DND-41 (cell line): ENCODE results near the gene ROBO2.

Experiments used
- ATAC-seq: fragments of 200-7000 bp; cut with Tn5 transposase; 3 replicates; pipeline ENCODE4 v1.9.1; 2021; ENCODE audit warnings: low read depth; ENCODE audit not compliant: insufficient read depth
- DNase-seq: peaks from one replicate; pipeline ENCODE4 v3.0.0-alpha.2; 2020
- H2AFZ ChIP-seq: 2 replicates; pipeline ENCODE4 v1.6.0; 2012; ENCODE audit warnings: low read depth, low read length
- H3K27ac ChIP-seq: 2 replicates; pipeline ENCODE4 v1.5.1; 2012; ENCODE audit warnings: low read length, inconsistent platforms
- H3K27me3 ChIP-seq: fragments of 200-600 bp; sonication (generic); 2 replicates; pipeline ENCODE4 v1.6.0; 2012; ENCODE audit warnings: low read length, mild to moderate bottlenecking, inconsistent platforms; ENCODE audit not compliant: insufficient read depth, poor library complexity
- H3K36me3 ChIP-seq: 2 replicates; pipeline ENCODE4 v1.5.1; 2012; ENCODE audit warnings: low read length, inconsistent platforms; ENCODE audit not compliant: insufficient read depth
- H3K4me1 ChIP-seq: 2 replicates; pipeline ENCODE4 v1.5.1; 2012; ENCODE audit warnings: mild to moderate bottlenecking, low read length; ENCODE audit not compliant: insufficient read depth
- H3K4me2 ChIP-seq: 2 replicates; pipeline ENCODE4 v1.6.0; 2012; ENCODE audit warnings: mild to moderate bottlenecking, moderate library complexity, low read length, inconsistent platforms; ENCODE audit not compliant: insufficient read depth
- H3K4me3 ChIP-seq, 2 experiments: fragments of 200-600 bp in 1 of 2; shearing (Covaris generic) in 1 of 2; 2 replicates each; pipeline ENCODE4 v1.5.1; 2012 to 2016; ENCODE audit warnings: inconsistent platforms in 2 of 2, low read length in 2 of 2, mild to moderate bottlenecking in 2 of 2, low read depth in 1 of 2, moderate library complexity in 1 of 2
- H3K79me2 ChIP-seq: 2 replicates; pipeline ENCODE4 v1.6.0; 2012; ENCODE audit warnings: low read length, inconsistent platforms; ENCODE audit not compliant: insufficient read depth
- H3K9ac ChIP-seq: 2 replicates; pipeline ENCODE4 v1.6.0; 2012; ENCODE audit warnings: low read depth, mild to moderate bottlenecking, inconsistent platforms, low read length, moderate library complexity
- H3K9me3 ChIP-seq: 2 replicates; pipeline ENCODE4 v1.5.1; 2012; ENCODE audit warnings: low read length, moderate library complexity, mild to moderate bottlenecking, inconsistent platforms; ENCODE audit not compliant: insufficient read depth, severe bottlenecking
- H4K20me1 ChIP-seq: 2 replicates; pipeline ENCODE4 v1.6.0; 2012; ENCODE audit warnings: low read length; ENCODE audit not compliant: insufficient read depth
- CTCF ChIP-seq: IDR thresholded peaks from 2 replicates; pipeline ENCODE4 v1.5.1; 2012; ENCODE audit warnings: borderline replicate concordance, low read length, moderate library complexity, mild to moderate bottlenecking; ENCODE audit not compliant: poor library complexity, severe bottlenecking; ENCODE audit errors: extremely low read depth
- EZH2 ChIP-seq: IDR thresholded peaks from 3 replicates; pipeline ENCODE4 v1.6.1; 2012; ENCODE audit warnings: borderline replicate concordance, low read depth, mild to moderate bottlenecking, moderate library complexity, low read length, inconsistent platforms; ENCODE audit not compliant: severe bottlenecking

ROBO2 gene

GRCh38 chr3:77134769-77135168 is 94.9 kb downstream of the ROBO2 start:
- H3K27me3 ChIP-seq, result no peaks in the 10 kb centered on the region
- no peak for DNase-seq

GRCh38 chr3:77137559-77137958 is 97.7 kb downstream of the ROBO2 start:
- Histone ChIP-seq H3K9ac (no peak overlapping the region), H2AFZ (no peak overlapping the region), H3K79me2 (no peaks in the 10 kb centered on the region), H3K9me3 (no peaks in the 10 kb centered on the region), H3K4me3 (no peak overlapping the region), H3K4me2 (no peak overlapping the region), H3K27ac (no peak overlapping the region), H4K20me1 (no peaks in the 10 kb centered on the region), H3K27me3 (no peaks in the 10 kb centered on the region), H3K36me3 (no peaks in the 10 kb centered on the region), H3K4me1 (no peaks in the 10 kb centered on the region)
- TF ChIP-seq CTCF (no peak), EZH2 (no peak)
- DNase-seq, result no peak
- no peak for ATAC-seq

More at GRCh38 chr3:77134769-77135168, 94.9 kb downstream of the ROBO2 start:
- Histone ChIP-seq H3K36me3 (no peaks in the 10 kb centered on the region), H4K20me1 (no peaks in the 10 kb centered on the region), H3K4me1 (no peaks in the 10 kb centered on the region), H3K4me2 (no peak overlapping the region), H3K4me3 (no peak overlapping the region), H3K9ac (no peak overlapping the region), H2AFZ (no peak overlapping the region), H3K79me2 (no peaks in the 10 kb centered on the region), H3K9me3 (no peaks in the 10 kb centered on the region), H3K27ac (no peak overlapping the region)
- no peak for ATAC-seq
- TF ChIP-seq CTCF, result no peak
- no peak for TF ChIP-seq EZH2

GRCh38 chr3:77139624-77140023 is 99.7 kb downstream of the ROBO2 start:
- Histone ChIP-seq H3K4me3 (no peak overlapping the region), H3K79me2 (no peaks in the 10 kb centered on the region), H3K27ac (no peak overlapping the region), H3K9me3 (no peaks in the 10 kb centered on the region), H2AFZ (no peak overlapping the region), H3K9ac (no peak overlapping the region), H3K4me1 (no peaks in the 10 kb centered on the region), H3K36me3 (no peaks in the 10 kb centered on the region), H4K20me1 (no peaks in the 10 kb centered on the region), H3K4me2 (no peak overlapping the region), H3K27me3 (no peaks in the 10 kb centered on the region)
- TF ChIP-seq CTCF, result no peak
- TF ChIP-seq EZH2, result no peak
- DNase-seq, result no peak
- no peak for ATAC-seq

GRCh38 chr3:77141423-77141822 is 101.5 kb downstream of the ROBO2 start:
- no peak overlapping the region for H3K27ac ChIP-seq
- no peaks in the 10 kb centered on the region for H3K79me2 ChIP-seq
- no peak overlapping the region for H3K4me2 ChIP-seq
- no peak overlapping the region for H3K4me3 ChIP-seq
- H2AFZ ChIP-seq, result no peak overlapping the region
- no peak overlapping the region for H3K9ac ChIP-seq
- H3K9me3 ChIP-seq, result no peaks in the 10 kb centered on the region
- DNase-seq (no peak), ATAC-seq (no peak)
- no peaks in the 10 kb centered on the region for H3K27me3 ChIP-seq
- no peaks in the 10 kb centered on the region for H4K20me1 ChIP-seq
- H3K36me3 ChIP-seq, result no peaks in the 10 kb centered on the region
- no peaks in the 10 kb centered on the region for H3K4me1 ChIP-seq
- TF ChIP-seq EZH2 (no peak), CTCF (no peak)
